WI38 (cell line): ENCODE results near the gene ELOB.

Source experiments
- H3K4me3 ChIP-seq: 2 replicates; pipeline ENCODE4 v1.5.1; 2011; ENCODE audit warnings: low read depth, mild to moderate bottlenecking, control low read depth, low read length
- CTCF ChIP-seq: IDR thresholded peaks from 2 replicates; pipeline ENCODE4 v1.5.1; 2012; ENCODE audit warnings: low read depth, mild to moderate bottlenecking, control low read depth, low read length

The ELOB gene

GRCh38 chr16:2785101-2785991 is 8.3 kb upstream of the ELOB start:
- no peak for TF ChIP-seq CTCF
- H3K4me3 ChIP-seq = no peak overlapping the region

- no peak overlapping the region for H3K4me3 ChIP-seq
- no peak for TF ChIP-seq CTCF
These were observed 7.4 kb upstream of the ELOB start for GRCh38 chr16:2784358-2785100.

GRCh38 chr16:2783581-2784357 is 6.7 kb upstream of the ELOB start:
- no peak overlapping the region for H3K4me3 ChIP-seq
- TF ChIP-seq CTCF = no peak

GRCh38 chr16:2782583-2783351 is 5.7 kb upstream of the ELOB start:
- TF ChIP-seq CTCF = no peak
- H3K4me3 ChIP-seq = no peak overlapping the region

- no peak overlapping the region for H3K4me3 ChIP-seq
- no peak for TF ChIP-seq CTCF
These were observed 3.2 kb upstream of the ELOB start for GRCh38 chr16:2779978-2780898.
